H1 (cell line): ENCODE results near the gene SLC41A1. TPM values are rescaled to one million over a fixed set of nuclear protein-coding genes. Genes with fewer than 3 reads are reported as not detected.

Experiments used
- BACH1 ChIP-seq: IDR thresholded peaks from 2 replicates; pipeline ENCODE4 v1.6.1; 2012; ENCODE audit warnings: low read length, improper control_type of control experiment
- CTCF ChIP-seq, 3 experiments: IDR thresholded peaks; 1 replicate in 2 of 3; 2 replicates in 1 of 3; pipeline versions ENCODE4 v1.5.1 to v1.6.1; 2011; ENCODE audit warnings: low read length in 3 of 3, mild to moderate bottlenecking in 3 of 3, inconsistent platforms in 2 of 3, low read depth in 1 of 3, moderate library complexity in 1 of 3; ENCODE audit not compliant: insufficient read depth in 1 of 3; ENCODE audit errors: control extremely low read depth in 1 of 3
- HDAC6 ChIP-seq: IDR thresholded peaks from one replicate; pipeline ENCODE4 v1.7.1; 2012; ENCODE audit warnings: low read depth, mild to moderate bottlenecking, inconsistent platforms, low read length, moderate library complexity
- MAX ChIP-seq: IDR thresholded peaks from 2 replicates; pipeline ENCODE4 v1.6.1; 2012; ENCODE audit warnings: inconsistent platforms
- TCF12 ChIP-seq: IDR thresholded peaks from 2 replicates; pipeline ENCODE4 v1.6.1; 2011; ENCODE audit warnings: low read depth, mild to moderate bottlenecking, low read length
- TEAD4 ChIP-seq: IDR thresholded peaks from 2 replicates; pipeline ENCODE4 v1.6.1; 2012; ENCODE audit warnings: low read depth, low read length, inconsistent platforms, mixed read lengths
- polyA plus RNA-seq, 7 experiments: library from polyadenylated mRNA; depleted of rRNA in 3 of 7; stranded (reverse) in 5 of 7; unstranded in 2 of 7; fragments of >200 nt in 5 of 7; fragments of 200-250 nt in 2 of 7; gene quantifications; 1 replicate in 5 of 7; 2 replicates in 1 of 7; 4 replicates in 1 of 7; pipeline versions ENCODE4 v1.2.1 to v1.2.3, GENCODE V29; 2011 to 2013; ENCODE audit warnings: missing spikeins in 2 of 7, mixed read lengths in 2 of 7
- total RNA-seq: library from RNA; stranded (reverse); fragmentation: NEBNext Ultra II Directional; extraction: Animal tissue kit (Norgen Biotek cat#: 25700); gene quantifications from 2 replicates; pipeline ENCODE4 v1.2.1, GENCODE V29; 2021

SLC41A1 gene
- total and polyA plus RNA-seq, 2 of the 8 experiments (the other 6 are each of a cell fraction or from before 2014, with no cell fraction given) = 41.2 to 42.3 TPM

GRCh38 chr1:205756552-205756951, 56.4 kb downstream of the SLC41A1 start (continued):
- no peak for TF ChIP-seq CTCF (IDR thresholded peaks at IDR 0.05; ENCODE audit: control extremely low read depth in 1 of 3, insufficient read depth in 1 of 3, low read depth in 1 of 3, low read length in 3 of 3)
- TF ChIP-seq TCF12 = no peak
- no peak for TF ChIP-seq TEAD4
- no peak for TF ChIP-seq BACH1
- TF ChIP-seq HDAC6 = no peak
- no peak for TF ChIP-seq MAX
